Activated B cell treated with CpG ODN at 0.5 μM for 24 hours (primary cell): Measurements from ENCODE around the gene HNRNPUL2. TPM values are rescaled to one million over a fixed set of nuclear protein-coding genes. Genes with fewer than 3 reads are reported as not detected.
"Not testable (repeated sequence)": the region's sequence is repeated elsewhere in the genome, so short reads cannot be mapped to it uniquely, and the experiment has no call there.

Experiments used
- ATAC-seq: fragments of 200-7000 bp; cut with Tn5 transposase; one replicate; pipeline ENCODE4 v1.10.0; 2021; ENCODE audit warnings: low read depth, mild to moderate bottlenecking, moderate library complexity
- CTCF ChIA-PET: fragments of 350-600 bp; sonication (Branson Sonifier 250); formaldehyde crosslinking; loops from one replicate; lab custom pipeline; 2021; ENCODE audit warnings: antibody characterized with exemption; lab: Charles Lee
- POLR2A ChIA-PET: fragments of 350-600 bp; sonication (Branson Sonifier 250); formaldehyde crosslinking; loops from one replicate; lab custom pipeline; 2021; ENCODE audit warnings: antibody characterized with exemption; lab: Charles Lee
- DNase-seq: peaks from one replicate; pipeline ENCODE4 v3.0.0; 2022
- H3K27ac Mint-ChIP-seq: one replicate; pipeline ENCODE4 v1.8.0; 2020; ENCODE audit warnings: mixed read lengths
- H3K27me3 Mint-ChIP-seq: one replicate; pipeline ENCODE4 v1.8.0; 2021; ENCODE audit warnings: mixed read lengths
- H3K36me3 Mint-ChIP-seq: one replicate; pipeline ENCODE4 v1.8.0; 2021; ENCODE audit warnings: low read depth, mixed read lengths
- H3K4me1 Mint-ChIP-seq: one replicate; pipeline ENCODE4 v1.8.0; 2021; ENCODE audit warnings: mixed read lengths
- H3K4me3 Mint-ChIP-seq: one replicate; pipeline ENCODE4 v1.8.0; 2020; ENCODE audit warnings: mild to moderate bottlenecking, mixed read lengths
- H3K9me3 Mint-ChIP-seq: one replicate; pipeline ENCODE4 v1.8.0; 2020; ENCODE audit warnings: mixed read lengths
- intact Hi-C: fragments of 100-400 bp; cut with micrococcal nuclease; formaldehyde crosslinking; loops from one replicate; pipeline ENCODE4 v1.15.1; 2024
- total RNA-seq: library from RNA; stranded (reverse); gene quantifications from 2 replicates; pipeline ENCODE4 v1.2.3, GENCODE V29; 2022
- TF ChIP-seq, protein P1 (sequence below): fragments of 200-600 bp; IDR thresholded peaks from one replicate; pipeline ENCODE4 v1.8.0; 2022; ENCODE audit warnings: antibody characterized with exemption, mild to moderate bottlenecking

The HNRNPUL2 gene
- total RNA-seq, 1 donor from 2014 or later = 63.9 TPM

- H3K9me3 Mint-ChIP-seq = no peaks in the 10 kb centered on the region
- POLR2A ChIA-PET = interaction anchor here (1.3 kb wide), 1 partner anchor 30 kb away, joined by 6 read pairs; the partner anchor contains the start of genes LBHD1 and UQCC3
- no peak overlapping the region for H3K27ac Mint-ChIP-seq
- ATAC-seq = no peak
- H3K36me3 Mint-ChIP-seq = peaks cover 9% of the 10 kb centered on the region
- DNase-seq = no peak
- TF ChIP-seq, protein P1, sequence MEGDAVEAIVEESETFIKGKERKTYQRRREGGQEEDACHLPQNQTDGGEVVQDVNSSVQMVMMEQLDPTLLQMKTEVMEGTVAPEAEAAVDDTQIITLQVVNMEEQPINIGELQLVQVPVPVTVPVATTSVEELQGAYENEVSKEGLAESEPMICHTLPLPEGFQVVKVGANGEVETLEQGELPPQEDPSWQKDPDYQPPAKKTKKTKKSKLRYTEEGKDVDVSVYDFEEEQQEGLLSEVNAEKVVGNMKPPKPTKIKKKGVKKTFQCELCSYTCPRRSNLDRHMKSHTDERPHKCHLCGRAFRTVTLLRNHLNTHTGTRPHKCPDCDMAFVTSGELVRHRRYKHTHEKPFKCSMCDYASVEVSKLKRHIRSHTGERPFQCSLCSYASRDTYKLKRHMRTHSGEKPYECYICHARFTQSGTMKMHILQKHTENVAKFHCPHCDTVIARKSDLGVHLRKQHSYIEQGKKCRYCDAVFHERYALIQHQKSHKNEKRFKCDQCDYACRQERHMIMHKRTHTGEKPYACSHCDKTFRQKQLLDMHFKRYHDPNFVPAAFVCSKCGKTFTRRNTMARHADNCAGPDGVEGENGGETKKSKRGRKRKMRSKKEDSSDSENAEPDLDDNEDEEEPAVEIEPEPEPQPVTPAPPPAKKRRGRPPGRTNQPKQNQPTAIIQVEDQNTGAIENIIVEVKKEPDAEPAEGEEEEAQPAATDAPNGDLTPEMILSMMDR = no peak
- H3K4me1 Mint-ChIP-seq = peaks cover 20% of the 10 kb centered on the region
- CTCF ChIA-PET = interaction anchor here (1.4 kb wide), 1 partner anchor 9 kb away, joined by 8 read pairs; no protein-coding TSS in a partner anchor
- intact Hi-C loops = no loop called here
- no peak overlapping the region for H3K4me3 Mint-ChIP-seq
- H3K27me3 Mint-ChIP-seq = no peaks in the 10 kb centered on the region
Observed at GRCh38 chr11:62702246-62702645, 25.0 kb downstream of the HNRNPUL2 start.

GRCh38 chr11:62694455-62695167 is 32.6 kb downstream of the HNRNPUL2 start:
- Mint-ChIP-seq H3K4me3 (no peak overlapping the region), H3K9me3 (no peaks in the 10 kb centered on the region), H3K36me3 (peaks cover 24% of the 10 kb centered on the region), H3K4me1 (peaks cover 5% of the 10 kb centered on the region), H3K27ac (no peak overlapping the region), H3K27me3 (no peaks in the 10 kb centered on the region)
- DNase-seq = peak; percentile 55
- POLR2A ChIA-PET = interaction anchor here (0.6 to 1.9 kb wide), 11 partner anchors 10 to 270 kb away, joined by 3 to 8 read pairs (median 5); partner anchors contain the start of genes C11orf98, CSKMT, INTS5 and LBHD1
- TF ChIP-seq, protein P1 = no peak
- CTCF ChIA-PET = interaction anchor here (0.6 to 4.7 kb wide), 19 partner anchors 8 to 301 kb away, joined by 3 to 37 read pairs (median 5); partner anchors contain the start of genes B3GAT3, C11orf98, CSKMT and EEF1G
- ATAC-seq = peak; percentile 88
- intact Hi-C loops = loop anchor here (1.0 kb wide), 7 partner anchors 13 to 299 kb away; partner anchors contain the start of gene EML3

- not testable (repeated sequence) for H3K27ac Mint-ChIP-seq, H3K4me3 Mint-ChIP-seq, DNase-seq, ATAC-seq, H3K4me1 Mint-ChIP-seq, H3K27me3 Mint-ChIP-seq, H3K9me3 Mint-ChIP-seq
- ChIA-PET POLR2A (interaction anchor here (0.6 to 1.9 kb wide), 7 partner anchors 13 to 269 kb away, joined by 3 to 8 read pairs (median 5); partner anchors contain the start of genes C11orf98, CSKMT and TUT1), CTCF (interaction anchor here (0.6 to 4.7 kb wide), 15 partner anchors 9 to 300 kb away, joined by 3 to 37 read pairs (median 5); partner anchors contain the start of genes C11orf98, CSKMT and TUT1)
- H3K36me3 Mint-ChIP-seq = peaks cover 25% of the 10 kb centered on the region
- intact Hi-C loops = loop anchor here (1.0 kb wide), 6 partner anchors 12 to 298 kb away; partner anchors contain the start of gene EML3
Observed at GRCh38 chr11:62693624-62694023, 33.6 kb downstream of the HNRNPUL2 start.

DNA sequence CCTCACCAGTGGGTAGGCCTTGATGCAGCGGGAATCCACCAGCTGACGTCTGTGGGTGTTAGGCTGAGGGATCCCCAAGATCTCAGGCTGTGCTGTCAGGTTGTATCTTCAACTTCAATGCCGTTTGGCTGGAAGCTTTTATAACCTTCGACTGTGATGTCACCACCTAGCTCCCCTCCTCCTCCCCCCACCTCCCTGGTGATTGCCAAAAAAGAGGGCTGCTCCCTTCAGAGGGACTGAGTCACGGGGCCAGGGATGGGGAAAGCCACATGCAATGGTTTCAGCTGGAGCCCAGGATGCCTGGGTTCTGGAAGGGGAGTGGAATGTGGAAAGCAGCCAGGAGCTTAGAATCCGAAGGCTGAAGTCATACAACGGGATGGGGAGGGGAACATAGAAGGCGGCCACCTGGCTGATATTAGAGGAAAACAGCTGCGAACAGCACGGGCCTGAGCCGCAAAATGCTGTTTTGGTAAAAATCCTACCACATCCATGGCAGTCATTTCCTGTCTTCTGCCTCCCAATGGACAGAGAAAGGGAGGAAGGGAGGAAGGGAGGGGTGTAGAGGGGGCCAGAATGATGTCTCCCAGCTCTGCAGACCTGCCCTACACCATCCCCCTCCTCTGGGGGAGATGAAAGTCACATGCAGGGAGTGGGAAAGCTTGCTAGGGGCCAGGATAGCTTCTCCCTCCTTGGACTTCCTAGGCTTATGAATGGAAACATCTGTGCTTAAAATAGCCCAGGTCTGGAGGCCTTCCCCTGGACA is 37.7 kb downstream of the HNRNPUL2 start, which contains the start of gene LRRN4CL:
Gene LRRN4CL (minus strand): TSS at position 110 of the 763 bp plus-strand sequence. CDS start 1,022 bp downstream, outside the sequence.
- Mint-ChIP-seq H3K9me3 (no peaks in the 10 kb centered on the region), H3K4me1 (peaks cover 1% of the 10 kb centered on the region), H3K27me3 (peaks cover 7% of the 10 kb centered on the region), H3K36me3 (peaks cover 25% of the 10 kb centered on the region), H3K27ac (no peak within 1 kb of the TSS), H3K4me3 (no peak within 1 kb of the TSS)
- POLR2A ChIA-PET = interaction anchor here (1.1 to 1.5 kb wide), 5 partner anchors 9 to 98 kb away, joined by 3 to 8 read pairs (median 5); partner anchors contain the start of genes C11orf98, CSKMT, MTA2 and TUT1
- TF ChIP-seq, protein P1 = no peak
- CTCF ChIA-PET = interaction anchor here (1.1 to 1.3 kb wide), 2 partner anchors 9 to 265 kb away, joined by 3 to 7 read pairs; no protein-coding TSS in a partner anchor
- intact Hi-C loops = no loop called here
- DNase-seq (no peak), ATAC-seq (no peak)

DNA sequence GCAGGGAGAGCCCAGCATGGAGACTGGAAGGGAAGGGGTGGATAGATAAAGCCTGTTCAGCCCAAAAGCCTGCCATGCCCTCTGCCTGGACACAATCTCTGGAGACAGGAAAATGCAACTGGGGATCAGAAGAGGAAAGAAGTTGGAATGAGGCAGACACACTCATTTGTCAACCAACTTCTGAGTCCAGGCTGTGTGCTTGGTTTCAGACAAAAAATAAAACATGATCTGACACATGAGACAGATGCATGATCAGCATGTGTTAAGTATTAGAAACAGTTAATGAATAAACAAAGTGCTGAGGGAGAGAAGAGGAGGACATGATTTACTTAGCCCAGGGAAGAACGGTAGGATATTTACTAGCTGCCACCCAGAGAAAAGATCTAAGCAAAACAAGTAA is 38.8 kb downstream of the HNRNPUL2 start:
- ChIA-PET CTCF (no interaction called here), POLR2A (interaction anchor here (0.6 to 1.6 kb wide), 3 partner anchors 17 to 42 kb away, joined by 3 to 8 read pairs (median 3); partner anchors contain the start of genes GANAB and UQCC3)
- intact Hi-C loops = no loop called here
- Mint-ChIP-seq H3K4me1 (no peaks in the 10 kb centered on the region), H3K4me3 (no peak overlapping the region), H3K27ac (no peak overlapping the region), H3K27me3 (peaks cover 7% of the 10 kb centered on the region), H3K36me3 (peaks cover 25% of the 10 kb centered on the region), H3K9me3 (no peaks in the 10 kb centered on the region)
- ATAC-seq (no peak), DNase-seq (no peak)
- TF ChIP-seq, protein P1 = no peak
